HG03196 (cell line): ENCODE data around the gene HNRNPA1.

Source experiments
- ATAC-seq: cut with Tn5 transposase; IDR thresholded peaks from one replicate; pipeline ENCODE4 v1.9.1; 2021; ENCODE audit not compliant: unreplicated experiment

HNRNPA1 gene

DNA sequence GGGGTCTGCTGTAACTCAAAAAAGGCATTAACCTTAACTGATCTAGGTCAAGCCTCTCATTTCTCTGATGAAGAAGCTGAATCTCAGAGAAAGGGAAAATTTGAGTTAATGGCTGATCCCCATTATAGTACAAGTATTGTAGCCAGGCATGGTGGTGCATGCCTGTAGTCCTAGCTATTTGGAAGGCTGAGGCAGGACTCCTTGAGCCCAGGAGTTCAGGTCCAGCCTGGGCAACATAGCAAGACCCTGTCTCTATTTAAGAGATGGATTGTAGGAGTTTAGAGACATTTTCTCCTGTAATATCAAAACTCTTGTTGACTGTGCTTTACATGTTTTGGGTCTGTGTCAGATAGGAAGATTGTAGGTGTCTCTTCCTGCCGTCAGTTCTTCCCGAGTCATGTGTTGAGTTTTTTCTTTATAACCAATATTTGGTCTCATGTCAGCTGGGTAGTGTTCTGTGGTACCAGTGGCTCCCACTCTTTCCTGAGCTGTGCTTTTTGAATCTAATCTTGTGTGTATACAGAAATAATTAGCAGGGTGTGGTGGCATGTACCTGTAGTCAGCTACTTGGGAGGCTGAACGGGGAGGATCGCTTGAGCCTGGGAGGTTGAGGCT is 53.0 kb downstream of the HNRNPA1 start:
- no peak for ATAC-seq
